Activated CD8-positive, alpha-beta T cell treated with anti-CD3 and anti-CD28 coated beads for 36 hours (primary cell): ENCODE results near the gene SLC34A1. TPM values are rescaled to one million over a fixed set of nuclear protein-coding genes. Genes with fewer than 3 reads are reported as not detected.

Experiments
- ATAC-seq: fragments of 200-7000 bp; cut with Tn5 transposase; one replicate; pipeline ENCODE4 v1.10.0; 2021; ENCODE audit warnings: mild to moderate bottlenecking, moderate library complexity
- CTCF ChIA-PET: fragments of 350-600 bp; sonication (Branson Sonifier 250); formaldehyde crosslinking; loops from one replicate; lab custom pipeline; 2021; ENCODE audit warnings: antibody characterized with exemption; lab: Charles Lee
- POLR2A ChIA-PET: fragments of 350-600 bp; sonication (Branson Sonifier 250); formaldehyde crosslinking; loops from one replicate; lab custom pipeline; 2021; ENCODE audit warnings: antibody characterized with exemption; lab: Charles Lee
- DNase-seq: peaks from one replicate; pipeline ENCODE4 v3.0.0-alpha.2; 2020
- H3K27ac Mint-ChIP-seq: one replicate; pipeline ENCODE4 v1.8.0; 2021; ENCODE audit warnings: mild to moderate bottlenecking, mixed read lengths
- H3K27me3 Mint-ChIP-seq: one replicate; pipeline ENCODE4 v1.8.0; 2021; ENCODE audit warnings: mixed read lengths
- H3K36me3 Mint-ChIP-seq: one replicate; pipeline ENCODE4 v1.8.0; 2021; ENCODE audit warnings: low read depth, mixed read lengths
- H3K4me1 Mint-ChIP-seq: one replicate; pipeline ENCODE4 v1.8.0; 2021; ENCODE audit warnings: low read depth, mixed read lengths
- H3K4me3 Mint-ChIP-seq: one replicate; pipeline ENCODE4 v1.8.0; 2021; ENCODE audit warnings: mild to moderate bottlenecking, moderate library complexity, mixed read lengths
- H3K9me3 Mint-ChIP-seq: one replicate; pipeline ENCODE4 v1.8.0; 2021; ENCODE audit warnings: mixed read lengths
- intact Hi-C: fragments of 100-400 bp; cut with micrococcal nuclease; formaldehyde crosslinking; loops from one replicate; pipeline ENCODE4 v1.10.0; 2022
- total RNA-seq, 2 experiments: library from RNA; stranded (reverse); gene quantifications; one replicate each; pipeline ENCODE4 v1.2.3, GENCODE V29; 2021
- TF ChIP-seq, protein P1 (sequence below): fragments of 200-600 bp; IDR thresholded peaks from one replicate; pipeline ENCODE4 v1.8.0; 2022; ENCODE audit warnings: antibody characterized with exemption, mild to moderate bottlenecking

Gene SLC34A1
- total RNA-seq, 2 experiments from 2014 or later, result 0.29 to 0.43 TPM

DNA sequence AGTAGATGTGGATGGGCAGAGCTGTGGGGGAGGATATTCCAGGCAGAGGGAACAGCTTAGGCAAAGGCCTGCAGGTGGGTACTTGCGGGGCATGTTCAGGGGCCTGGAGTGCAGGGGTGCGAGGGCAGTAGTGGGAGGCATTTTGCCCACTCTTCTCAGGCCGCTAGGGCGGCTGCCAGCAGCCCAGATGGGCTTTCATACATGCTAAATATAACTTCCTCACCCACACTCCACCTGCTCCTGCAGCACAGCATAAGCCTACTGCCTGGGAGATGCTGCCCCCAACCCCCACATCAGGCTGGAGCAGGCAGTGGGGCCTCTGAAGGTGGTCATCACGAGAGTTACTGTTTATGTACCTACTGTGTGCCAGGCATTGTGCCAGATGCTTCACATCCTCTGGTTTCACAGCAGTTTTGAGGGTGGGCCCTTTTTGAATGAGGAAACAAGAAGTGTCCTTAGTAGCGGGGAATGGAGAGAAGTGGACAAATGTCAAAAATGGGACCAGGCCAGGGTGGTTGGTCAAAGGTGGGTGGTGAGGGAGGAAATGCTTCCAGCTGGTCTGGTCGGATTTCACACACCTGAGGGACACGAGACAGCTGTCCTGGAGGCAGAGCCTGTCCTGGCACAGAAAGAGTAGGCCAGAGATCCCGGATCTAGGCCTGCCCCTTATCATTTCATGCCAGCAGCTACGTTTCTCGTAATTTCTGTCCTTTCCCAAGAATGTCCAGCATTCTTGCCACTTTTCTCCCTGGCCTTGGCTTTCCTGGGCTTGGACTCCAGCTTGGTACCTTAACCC, 14.4 kb upstream of the SLC34A1 start:
- Mint-ChIP-seq H3K9me3 (no peaks in the 10 kb centered on the region), H3K36me3 (peaks cover 42% of the 10 kb centered on the region), H3K4me3 (no peak overlapping the region), H3K4me1 (peaks cover 63% of the 10 kb centered on the region), H3K27me3 (no peaks in the 10 kb centered on the region), H3K27ac (peak overlapping the region; percentile 32)
- TF ChIP-seq, protein P1, sequence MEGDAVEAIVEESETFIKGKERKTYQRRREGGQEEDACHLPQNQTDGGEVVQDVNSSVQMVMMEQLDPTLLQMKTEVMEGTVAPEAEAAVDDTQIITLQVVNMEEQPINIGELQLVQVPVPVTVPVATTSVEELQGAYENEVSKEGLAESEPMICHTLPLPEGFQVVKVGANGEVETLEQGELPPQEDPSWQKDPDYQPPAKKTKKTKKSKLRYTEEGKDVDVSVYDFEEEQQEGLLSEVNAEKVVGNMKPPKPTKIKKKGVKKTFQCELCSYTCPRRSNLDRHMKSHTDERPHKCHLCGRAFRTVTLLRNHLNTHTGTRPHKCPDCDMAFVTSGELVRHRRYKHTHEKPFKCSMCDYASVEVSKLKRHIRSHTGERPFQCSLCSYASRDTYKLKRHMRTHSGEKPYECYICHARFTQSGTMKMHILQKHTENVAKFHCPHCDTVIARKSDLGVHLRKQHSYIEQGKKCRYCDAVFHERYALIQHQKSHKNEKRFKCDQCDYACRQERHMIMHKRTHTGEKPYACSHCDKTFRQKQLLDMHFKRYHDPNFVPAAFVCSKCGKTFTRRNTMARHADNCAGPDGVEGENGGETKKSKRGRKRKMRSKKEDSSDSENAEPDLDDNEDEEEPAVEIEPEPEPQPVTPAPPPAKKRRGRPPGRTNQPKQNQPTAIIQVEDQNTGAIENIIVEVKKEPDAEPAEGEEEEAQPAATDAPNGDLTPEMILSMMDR, result no peak
- ATAC-seq (no peak), DNase-seq (no peak)
- POLR2A ChIA-PET, result interaction anchor here (0.8 to 2.0 kb wide), 6 partner anchors 9 to 76 kb away, joined by 3 to 9 read pairs (median 4); partner anchors contain the start of gene LMAN2
- intact Hi-C loops, result no loop called here
- CTCF ChIA-PET, result interaction anchor here (0.7 to 8.4 kb wide), 38 partner anchors 9 to 258 kb away, joined by 3 to 86 read pairs (median 4); partner anchors contain the start of genes LMAN2, PDLIM7, PFN3 and PRR7

DNA sequence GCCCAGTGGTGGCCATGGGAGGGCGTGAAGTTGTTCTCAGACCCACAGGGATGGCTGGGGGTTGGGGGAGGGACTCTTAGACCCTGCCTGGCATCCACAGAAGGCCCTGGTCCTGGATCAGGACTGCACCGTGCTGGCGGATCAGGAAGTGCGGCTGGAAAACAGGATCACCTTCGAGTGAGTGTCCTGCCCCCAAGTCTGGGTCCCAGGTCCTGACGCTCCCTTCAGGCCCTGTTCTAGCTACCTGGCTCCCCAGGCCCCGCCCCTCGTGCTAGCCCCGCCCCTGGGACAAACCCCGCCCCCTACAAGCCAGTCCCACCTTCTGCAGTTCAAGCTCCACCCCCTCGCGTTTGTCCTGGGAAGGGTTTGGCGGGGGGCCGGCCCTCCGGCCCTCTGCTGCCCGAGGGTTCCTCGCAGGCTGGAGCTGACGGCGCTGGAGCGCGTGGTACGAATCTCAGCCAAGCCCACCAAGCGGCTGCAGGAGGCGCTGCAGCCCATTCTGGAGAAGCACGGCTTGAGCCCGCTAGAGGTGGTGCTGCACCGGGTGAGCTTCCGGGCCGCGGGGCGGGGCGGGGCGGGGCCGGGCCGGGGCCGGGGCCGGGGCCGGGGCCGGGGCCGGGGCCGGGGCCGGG, 13.6 kb upstream of the SLC34A1 start:
- POLR2A ChIA-PET, result interaction anchor here (0.8 to 2.6 kb wide), 8 partner anchors 9 to 75 kb away, joined by 3 to 9 read pairs (median 4); no protein-coding TSS in a partner anchor
- Mint-ChIP-seq H3K9me3 (no peaks in the 10 kb centered on the region), H3K4me3 (no peak overlapping the region), H3K27ac (no peak overlapping the region), H3K36me3 (peaks cover 40% of the 10 kb centered on the region), H3K4me1 (peaks cover 58% of the 10 kb centered on the region), H3K27me3 (no peaks in the 10 kb centered on the region)
- TF ChIP-seq, protein P1, result no peak
- intact Hi-C loops, result no loop called here
- peak; percentile 65 for ATAC-seq
- CTCF ChIA-PET, result interaction anchor here (0.7 to 8.4 kb wide), 20 partner anchors 8 to 87 kb away, joined by 3 to 86 read pairs (median 4); partner anchors contain the start of genes LMAN2, PFN3, PRR7 and RGS14
- DNase-seq, result peak; percentile 63

DNA sequence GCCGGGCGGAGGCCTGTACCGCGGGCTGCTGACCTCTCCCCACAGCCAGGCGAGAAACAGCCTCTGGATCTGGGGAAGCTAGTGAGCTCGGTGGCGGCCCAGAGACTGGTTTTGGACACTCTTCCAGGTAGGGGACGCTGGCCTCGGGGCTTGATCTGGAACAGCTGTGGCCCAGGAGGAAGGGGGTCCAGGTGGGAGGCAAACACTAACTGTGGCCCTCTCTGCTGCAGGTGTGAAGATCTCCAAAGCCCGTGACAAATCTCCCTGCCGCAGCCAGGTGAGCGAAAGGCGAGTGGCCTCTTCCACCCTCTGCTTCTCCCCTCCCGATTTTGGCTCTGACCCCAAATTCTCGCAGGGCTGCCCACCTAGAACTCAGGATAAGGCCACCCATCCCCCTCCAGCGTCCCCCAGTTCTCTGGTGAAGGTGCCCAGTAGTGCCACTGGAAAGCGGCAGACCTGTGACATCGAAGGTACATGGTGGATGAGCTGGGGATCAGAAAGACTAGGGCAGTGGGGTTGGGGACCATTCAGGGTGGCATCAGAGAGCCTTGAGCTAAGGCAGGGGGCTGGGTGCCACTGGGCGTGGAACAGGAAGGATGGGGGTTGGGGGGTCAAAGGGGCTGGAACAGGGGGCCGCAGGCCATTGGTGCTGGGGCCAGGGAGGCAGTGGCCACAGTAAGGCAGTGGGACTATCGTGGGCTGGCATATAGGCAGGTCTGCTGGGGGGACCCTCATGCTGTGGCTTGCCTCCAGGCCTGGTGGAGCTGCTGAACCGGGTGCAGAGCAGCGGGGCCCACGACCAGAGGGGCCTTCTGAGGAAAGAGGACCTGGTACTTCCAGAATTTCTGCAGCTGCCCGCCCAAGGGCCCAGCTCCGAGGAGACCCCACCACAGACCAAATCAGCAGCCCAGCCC, 12.9 kb upstream of the SLC34A1 start:
- TF ChIP-seq, protein P1, result no peak
- no peak for ATAC-seq
- POLR2A ChIA-PET, result interaction anchor here (1.0 to 2.6 kb wide), 7 partner anchors 10 to 84 kb away, joined by 3 to 9 read pairs (median 5); partner anchors contain the start of gene LMAN2
- H3K4me3 Mint-ChIP-seq, result peak overlapping the region; percentile 27
- peaks cover 39% of the 10 kb centered on the region for H3K36me3 Mint-ChIP-seq
- H3K4me1 Mint-ChIP-seq, result peaks cover 55% of the 10 kb centered on the region
- H3K9me3 Mint-ChIP-seq, result no peaks in the 10 kb centered on the region
- H3K27me3 Mint-ChIP-seq, result no peaks in the 10 kb centered on the region
- intact Hi-C loops, result no loop called here
- CTCF ChIA-PET, result interaction anchor here (0.7 to 8.4 kb wide), 15 partner anchors 12 to 132 kb away, joined by 3 to 86 read pairs (median 3); partner anchors contain the start of genes LMAN2, PFN3, RGS14 and SLC34A1
- peak overlapping the region; percentile 80 for H3K27ac Mint-ChIP-seq
- DNase-seq, result no peak

DNA sequence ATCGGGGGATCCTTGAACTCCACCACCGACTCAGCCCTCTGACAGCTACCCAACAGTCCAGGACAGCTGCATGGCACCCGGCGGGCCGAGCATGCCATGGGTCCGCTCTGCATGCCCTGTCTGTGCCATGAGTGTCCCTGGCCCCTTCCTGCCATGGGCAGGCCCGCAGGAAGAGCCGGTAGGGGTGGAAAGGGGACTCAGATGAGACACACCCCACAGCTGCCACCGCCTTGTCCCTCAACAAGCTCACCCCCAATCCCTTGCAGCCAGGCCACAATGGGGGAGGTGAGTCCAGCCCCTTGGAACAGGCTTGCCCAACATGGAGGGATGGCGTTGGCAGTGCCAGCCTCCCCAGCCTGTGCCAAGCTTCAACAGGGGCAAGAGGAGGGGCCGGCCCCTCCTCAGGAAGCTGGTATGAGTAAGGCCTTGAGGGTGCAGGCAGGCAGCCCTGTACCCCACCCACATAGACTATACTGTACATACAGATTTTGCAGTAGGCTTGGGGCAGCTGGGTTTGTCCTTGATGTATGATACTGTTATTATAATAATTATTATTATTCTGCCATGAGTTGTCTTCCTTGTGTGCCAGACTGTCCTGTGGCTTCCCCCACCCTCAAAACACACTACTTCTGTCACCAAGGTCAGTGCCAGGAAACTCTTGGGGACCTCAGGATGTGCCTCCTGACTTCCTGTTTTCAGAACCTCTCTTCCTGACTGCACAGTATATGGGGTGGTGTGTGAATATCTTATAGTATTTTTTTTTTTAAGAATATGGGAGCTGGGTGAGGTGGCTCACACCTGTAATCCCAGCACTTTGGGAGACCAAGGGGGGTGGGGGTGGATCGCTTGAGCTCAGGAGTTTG, 12.0 kb upstream of the SLC34A1 start:
- TF ChIP-seq, protein P1, result no peak
- Mint-ChIP-seq H3K36me3 (peaks cover 38% of the 10 kb centered on the region), H3K27ac (peak overlapping the region; percentile 86), H3K27me3 (no peaks in the 10 kb centered on the region), H3K9me3 (no peaks in the 10 kb centered on the region), H3K4me3 (no peak overlapping the region), H3K4me1 (peaks cover 53% of the 10 kb centered on the region)
- DNase-seq, result peak; percentile 50
- ChIA-PET CTCF (interaction anchor here (0.8 to 8.4 kb wide), 10 partner anchors 12 to 131 kb away, joined by 3 to 86 read pairs (median 14); partner anchors contain the start of genes PFN3, RGS14 and SLC34A1), POLR2A (interaction anchor here (0.7 to 2.6 kb wide), 8 partner anchors 10 to 83 kb away, joined by 3 to 9 read pairs (median 5); partner anchors contain the start of gene LMAN2)
- intact Hi-C loops, result no loop called here
- ATAC-seq, result peak; percentile 68
